ENCODE measurements around the gene TGFA.

The TGFA gene

DNA sequence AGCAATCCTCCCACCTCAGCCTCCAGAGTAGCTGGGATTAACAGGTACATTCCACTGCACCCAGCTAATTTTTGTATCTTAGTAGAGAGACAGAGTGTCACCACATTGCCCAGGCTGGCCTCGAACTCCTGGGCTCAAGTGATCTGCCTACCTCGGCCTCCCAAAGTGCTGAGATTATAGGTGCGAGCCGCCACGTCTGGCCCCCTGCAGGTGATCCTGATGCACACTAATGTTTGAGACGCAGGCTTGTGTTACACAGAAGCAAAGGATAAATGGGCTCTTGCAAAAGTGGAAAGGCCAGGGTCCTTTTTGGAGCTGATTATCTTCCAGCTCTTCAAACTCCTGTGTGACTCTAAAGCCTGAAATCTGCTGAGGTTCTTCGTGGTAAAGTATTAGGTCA lies 84.2 kb downstream of the TGFA start:
- Histone ChIP-seq H3K9ac (ENCODE audit: low read depth, low read length, poor library complexity) (no peak overlapping the region), H3K4me1 (ENCODE audit: control insufficient read depth in 2 of 2, insufficient read depth in 1 of 2, low read depth in 1 of 2, low read length in 2 of 2) (peaks cover 0 to 6% of the 10 kb centered on the region in 2 donors), H3K27me3 (ENCODE audit: control insufficient read depth in 3 of 3, insufficient read depth in 3 of 3, low read depth in 1 of 3, low read length in 3 of 3) (peaks cover 0 to 36% (median 0%) of the 10 kb centered on the region in 3 experiments), H3K14ac (ENCODE audit: low read length) (no peak overlapping the region), H3K18ac (ENCODE audit: low read length) (no peak overlapping the region), H3K9me3 (replicated peaks in 1 of 2; ENCODE audit: control insufficient read depth in 2 of 2, insufficient read depth in 1 of 2, low read depth in 1 of 2, low read length in 2 of 2) (no peaks in the 10 kb centered on the region), H4K8ac (ENCODE audit: low read depth, low read length) (no peak overlapping the region), H4K91ac (ENCODE audit: low read depth, low read length, poor library complexity) (no peak overlapping the region), H2BK120ac (ENCODE audit: low read depth, low read length) (no peak overlapping the region), H2BK12ac (ENCODE audit: low read length) (no peak overlapping the region), H3K27ac (replicated peaks; ENCODE audit: low read length) (no peak overlapping the region), H3K4me3 (ENCODE audit: low read length in 2 of 2) (no peak overlapping the region), H2BK5ac (ENCODE audit: low read length) (no peak overlapping the region), H3K23ac (ENCODE audit: low read depth, low read length, poor library complexity) (no peak overlapping the region), H2AFZ (ENCODE audit: low read length) (no peak overlapping the region), H3K79me1 (ENCODE audit: low read depth, low read length) (no peaks in the 10 kb centered on the region), H3K4me2 (ENCODE audit: insufficient read depth, low read length, poor library complexity, severe bottlenecking) (no peak overlapping the region), H2BK15ac (ENCODE audit: low read length) (no peak overlapping the region), H3K36me3 (replicated peaks in 1 of 2; ENCODE audit: control insufficient read depth in 2 of 2, insufficient read depth in 2 of 2, low read length in 2 of 2) (no peaks in the 10 kb centered on the region), H3K4ac (ENCODE audit: low read length) (no peak overlapping the region), H2AK5ac (ENCODE audit: low read depth, low read length) (no peak overlapping the region)
- no CpG with 5 or more reads among the region's 7 CpGs for WGBS, 2 donors (ENCODE audit: extremely low coverage in 2 of 2, insufficient read length in 2 of 2, insufficient replicate concordance in 1 of 2)
- no peak for DNase-seq (ENCODE audit: low spot score)

DNA sequence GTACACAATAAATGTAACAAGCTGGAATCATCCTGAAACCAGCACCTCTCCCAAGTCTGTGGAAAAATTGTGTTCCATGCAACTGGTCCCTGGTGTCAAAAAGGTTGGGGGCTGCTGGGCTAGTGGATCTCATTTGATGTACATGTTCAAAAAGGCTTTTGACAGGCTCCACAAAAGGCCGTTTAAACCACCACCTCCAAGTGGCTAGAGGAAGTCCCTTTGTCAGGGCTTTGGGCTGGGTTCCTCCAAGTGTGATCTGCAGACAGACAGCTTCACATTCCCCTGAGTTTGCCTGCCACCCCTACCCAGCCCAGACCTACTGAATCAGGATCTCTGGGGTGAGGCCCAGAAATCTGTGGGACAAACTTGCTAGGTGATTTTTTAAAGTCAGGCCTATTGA lies 84.7 kb downstream of the TGFA start:
- H3K18ac ChIP-seq (ENCODE audit: low read length) = no peak overlapping the region
- no peak for DNase-seq (ENCODE audit: low spot score)
- H3K36me3 ChIP-seq (replicated peaks in 1 of 2; ENCODE audit: control insufficient read depth in 2 of 2, insufficient read depth in 2 of 2, low read length in 2 of 2) = no peaks in the 10 kb centered on the region
- no peak overlapping the region for H2AFZ ChIP-seq (ENCODE audit: low read length)
- H3K27ac ChIP-seq (replicated peaks; ENCODE audit: low read length) = no peak overlapping the region
- H3K4me3 ChIP-seq (ENCODE audit: low read length in 2 of 2) = no peak overlapping the region
- no CpG with 5 or more reads among the region's 1 CpG for WGBS, 2 donors (ENCODE audit: extremely low coverage in 2 of 2, insufficient read length in 2 of 2, insufficient replicate concordance in 1 of 2)
- H2BK15ac ChIP-seq (ENCODE audit: low read length) = no peak overlapping the region
- H3K23ac ChIP-seq (ENCODE audit: low read depth, low read length, poor library complexity) = no peak overlapping the region
- H3K4ac ChIP-seq (ENCODE audit: low read length) = no peak overlapping the region
- no peak overlapping the region for H2BK120ac ChIP-seq (ENCODE audit: low read depth, low read length)
- no peak overlapping the region for H2BK5ac ChIP-seq (ENCODE audit: low read length)
- no peak overlapping the region for H3K4me2 ChIP-seq (ENCODE audit: insufficient read depth, low read length, poor library complexity, severe bottlenecking)
- peaks cover 0 to 6% of the 10 kb centered on the region in 2 donors for H3K4me1 ChIP-seq (ENCODE audit: control insufficient read depth in 2 of 2, insufficient read depth in 1 of 2, low read depth in 1 of 2, low read length in 2 of 2)
- no peaks in the 10 kb centered on the region for H3K79me1 ChIP-seq (ENCODE audit: low read depth, low read length)
- no peak overlapping the region for H3K14ac ChIP-seq (ENCODE audit: low read length)
- no peak overlapping the region for H2AK5ac ChIP-seq (ENCODE audit: low read depth, low read length)
- no peak overlapping the region for H3K9ac ChIP-seq (ENCODE audit: low read depth, low read length, poor library complexity)
- no peak overlapping the region for H4K8ac ChIP-seq (ENCODE audit: low read depth, low read length)
- no peak overlapping the region for H2BK12ac ChIP-seq (ENCODE audit: low read length)
- H4K91ac ChIP-seq (ENCODE audit: low read depth, low read length, poor library complexity) = no peak overlapping the region
- H3K27me3 ChIP-seq (ENCODE audit: control insufficient read depth in 3 of 3, insufficient read depth in 3 of 3, low read depth in 1 of 3, low read length in 3 of 3) = peaks cover 0 to 32% (median 0%) of the 10 kb centered on the region in 3 experiments
- no peaks in the 10 kb centered on the region for H3K9me3 ChIP-seq (replicated peaks in 1 of 2; ENCODE audit: control insufficient read depth in 2 of 2, insufficient read depth in 1 of 2, low read depth in 1 of 2, low read length in 2 of 2)

DNA sequence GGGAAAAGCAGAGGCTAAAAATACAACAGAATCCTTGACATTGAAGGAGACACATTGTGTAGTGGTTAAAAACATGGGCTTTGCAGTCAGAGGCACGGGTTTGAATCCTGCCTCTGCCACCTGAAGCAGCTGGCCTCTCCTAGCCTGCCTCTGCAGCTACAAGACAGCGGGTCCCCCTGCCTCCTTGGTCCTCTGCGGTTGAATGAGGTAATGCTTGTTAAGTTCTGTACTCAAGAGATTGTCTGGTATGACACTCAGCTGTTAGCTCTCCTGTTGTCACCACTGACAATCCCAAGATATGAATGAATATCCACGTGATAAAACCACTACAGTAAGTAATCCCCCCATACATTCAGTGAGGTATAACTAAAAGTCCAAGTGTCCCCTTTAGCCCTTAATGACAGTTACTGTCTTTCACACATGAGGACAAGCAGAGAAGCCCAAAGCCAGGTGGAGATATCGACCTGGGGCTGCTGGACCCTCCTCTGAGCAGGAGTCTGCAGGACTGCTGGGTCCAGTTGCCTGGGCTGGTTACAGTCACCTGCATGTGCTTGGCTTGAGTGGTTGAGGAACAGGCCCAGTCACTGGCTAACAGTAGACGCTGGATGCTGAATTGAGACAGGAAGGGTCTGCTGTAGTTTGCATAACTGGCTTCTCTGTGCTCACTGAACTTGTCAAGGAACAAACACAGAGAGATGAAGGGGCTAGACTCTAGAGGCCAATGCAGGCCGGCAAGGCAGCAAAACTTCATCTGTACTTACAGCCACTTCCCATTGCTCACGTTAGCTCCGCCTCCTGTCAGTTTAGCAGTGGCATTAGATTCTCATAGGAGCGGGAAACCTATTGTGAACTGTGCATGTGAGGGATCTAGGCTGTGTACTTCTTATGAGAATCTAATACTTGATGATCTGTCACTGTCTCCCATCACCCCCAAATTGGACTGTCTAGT lies 85.5 kb downstream of the TGFA start:
- no peak overlapping the region for H2BK120ac ChIP-seq (ENCODE audit: low read depth, low read length)
- no peak overlapping the region for H4K8ac ChIP-seq (ENCODE audit: low read depth, low read length)
- no peak overlapping the region for H3K4me3 ChIP-seq (ENCODE audit: low read length in 2 of 2)
- no peak overlapping the region for H2BK5ac ChIP-seq (ENCODE audit: low read length)
- no peak overlapping the region for H3K23ac ChIP-seq (ENCODE audit: low read depth, low read length, poor library complexity)
- no peak overlapping the region for H3K27ac ChIP-seq (replicated peaks; ENCODE audit: low read length)
- peaks cover 0 to 6% of the 10 kb centered on the region in 2 donors for H3K4me1 ChIP-seq (ENCODE audit: control insufficient read depth in 2 of 2, insufficient read depth in 1 of 2, low read depth in 1 of 2, low read length in 2 of 2)
- no peak overlapping the region for H2AFZ ChIP-seq (ENCODE audit: low read length)
- no peak overlapping the region for H2AK5ac ChIP-seq (ENCODE audit: low read depth, low read length)
- no peak overlapping the region for H3K14ac ChIP-seq (ENCODE audit: low read length)
- H3K4me2 ChIP-seq (ENCODE audit: insufficient read depth, low read length, poor library complexity, severe bottlenecking) = no peak overlapping the region
- H3K27me3 ChIP-seq (ENCODE audit: control insufficient read depth in 3 of 3, insufficient read depth in 3 of 3, low read depth in 1 of 3, low read length in 3 of 3) = peaks cover 0 to 30% (median 0%) of the 10 kb centered on the region in 3 experiments
- no peaks in the 10 kb centered on the region for H3K79me1 ChIP-seq (ENCODE audit: low read depth, low read length)
- H2BK12ac ChIP-seq (ENCODE audit: low read length) = no peak overlapping the region
- no CpG with 5 or more reads among the region's 10 CpGs for WGBS, 2 donors (ENCODE audit: extremely low coverage in 2 of 2, insufficient read length in 2 of 2, insufficient replicate concordance in 1 of 2)
- H3K4ac ChIP-seq (ENCODE audit: low read length) = no peak overlapping the region
- H3K9me3 ChIP-seq (replicated peaks in 1 of 2; ENCODE audit: control insufficient read depth in 2 of 2, insufficient read depth in 1 of 2, low read depth in 1 of 2, low read length in 2 of 2) = no peaks in the 10 kb centered on the region
- DNase-seq (ENCODE audit: low spot score) = no peak
- H2BK15ac ChIP-seq (ENCODE audit: low read length) = no peak overlapping the region
- no peak overlapping the region for H3K9ac ChIP-seq (ENCODE audit: low read depth, low read length, poor library complexity)
- no peaks in the 10 kb centered on the region for H3K36me3 ChIP-seq (replicated peaks in 1 of 2; ENCODE audit: control insufficient read depth in 2 of 2, insufficient read depth in 2 of 2, low read length in 2 of 2)
- H4K91ac ChIP-seq (ENCODE audit: low read depth, low read length, poor library complexity) = no peak overlapping the region
- no peak overlapping the region for H3K18ac ChIP-seq (ENCODE audit: low read length)

DNA sequence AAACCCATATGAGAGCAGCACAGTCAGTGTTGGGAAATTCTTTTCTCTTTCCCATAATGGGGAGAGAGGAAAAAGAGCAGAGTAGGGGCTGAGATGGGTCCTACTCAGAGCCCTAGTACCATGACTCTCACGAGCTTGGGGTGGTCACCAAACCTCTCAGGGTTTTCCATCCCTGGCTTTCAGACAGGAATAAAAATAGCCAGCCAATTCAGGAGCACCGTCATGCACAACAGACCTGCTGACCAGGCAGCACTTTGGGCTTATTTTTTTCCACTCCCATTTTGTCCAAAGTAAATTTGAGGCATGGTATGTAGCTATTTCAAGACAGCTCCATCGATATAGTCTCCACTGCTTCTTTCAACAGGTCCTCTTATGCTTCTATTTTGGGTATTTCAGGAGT lies 86.4 kb downstream of the TGFA start:
- no peak overlapping the region for H4K8ac ChIP-seq (ENCODE audit: low read depth, low read length)
- no peaks in the 10 kb centered on the region for H3K36me3 ChIP-seq (replicated peaks in 1 of 2; ENCODE audit: control insufficient read depth in 2 of 2, insufficient read depth in 2 of 2, low read length in 2 of 2)
- no peak overlapping the region for H3K4me2 ChIP-seq (ENCODE audit: insufficient read depth, low read length, poor library complexity, severe bottlenecking)
- no peak overlapping the region for H2BK15ac ChIP-seq (ENCODE audit: low read length)
- H4K91ac ChIP-seq (ENCODE audit: low read depth, low read length, poor library complexity) = no peak overlapping the region
- DNase-seq (ENCODE audit: low spot score) = no peak
- H2BK120ac ChIP-seq (ENCODE audit: low read depth, low read length) = no peak overlapping the region
- H2BK12ac ChIP-seq (ENCODE audit: low read length) = no peak overlapping the region
- H3K4ac ChIP-seq (ENCODE audit: low read length) = no peak overlapping the region
- no peak overlapping the region for H2AFZ ChIP-seq (ENCODE audit: low read length)
- H3K14ac ChIP-seq (ENCODE audit: low read length) = no peak overlapping the region
- H3K27me3 ChIP-seq (ENCODE audit: control insufficient read depth in 3 of 3, insufficient read depth in 3 of 3, low read depth in 1 of 3, low read length in 3 of 3) = peaks cover 0 to 29% (median 0%) of the 10 kb centered on the region in 3 experiments
- H3K79me1 ChIP-seq (ENCODE audit: low read depth, low read length) = no peaks in the 10 kb centered on the region
- no CpG with 5 or more reads among the region's 3 CpGs for WGBS, 2 donors (ENCODE audit: extremely low coverage in 2 of 2, insufficient read length in 2 of 2, insufficient replicate concordance in 1 of 2)
- no peak overlapping the region for H3K18ac ChIP-seq (ENCODE audit: low read length)
- H2BK5ac ChIP-seq (ENCODE audit: low read length) = no peak overlapping the region
- H3K23ac ChIP-seq (ENCODE audit: low read depth, low read length, poor library complexity) = no peak overlapping the region
- peaks cover 0 to 3% of the 10 kb centered on the region in 2 donors for H3K4me1 ChIP-seq (ENCODE audit: control insufficient read depth in 2 of 2, insufficient read depth in 1 of 2, low read depth in 1 of 2, low read length in 2 of 2)
- no peak overlapping the region for H3K4me3 ChIP-seq (ENCODE audit: low read length in 2 of 2)
- H3K9me3 ChIP-seq (replicated peaks in 1 of 2; ENCODE audit: control insufficient read depth in 2 of 2, insufficient read depth in 1 of 2, low read depth in 1 of 2, low read length in 2 of 2) = no peaks in the 10 kb centered on the region
- no peak overlapping the region for H3K27ac ChIP-seq (replicated peaks; ENCODE audit: low read length)
- no peak overlapping the region for H2AK5ac ChIP-seq (ENCODE audit: low read depth, low read length)
- H3K9ac ChIP-seq (ENCODE audit: low read depth, low read length, poor library complexity) = no peak overlapping the region
